Subcutaneous adipose tissue (tissue), 4 donors: Measurements from ENCODE around the gene SUGCT. TPM values are rescaled to one million over a fixed set of nuclear protein-coding genes. Genes with fewer than 3 reads are reported as not detected.

Experiments
- CTCF ChIP-seq: fragments of 450-650 bp; IDR thresholded peaks from one replicate; pipeline ENCODE4 v1.5.1; 2016; ENCODE audit warnings: low read depth, mild to moderate bottlenecking, control low read depth, antibody characterized with exemption, moderate library complexity
- total RNA-seq, 4 donors: library from RNA; depleted of rRNA; stranded (reverse); fragments of >200 nt; gene quantifications; one replicate each; pipeline ENCODE4 v1.1.0, GENCODE V29; 2016

SUGCT gene
- total RNA-seq, 4 donors from 2014 or later: 1.1 to 3.1 (median 1.8) TPM

- TF ChIP-seq CTCF: no peak
Measured at GRCh38 chr7:40772096-40772495, 637.3 kb downstream of the SUGCT start.

- no peak for TF ChIP-seq CTCF
Measured at GRCh38 chr7:40773656-40774055, 638.9 kb downstream of the SUGCT start.

- no peak for TF ChIP-seq CTCF
Measured at GRCh38 chr7:40775877-40776276, 641.1 kb downstream of the SUGCT start.

GRCh38 chr7:40777730-40778312 is 643.0 kb downstream of the SUGCT start:
- no peak for TF ChIP-seq CTCF

- TF ChIP-seq CTCF: no peak
Measured at GRCh38 chr7:40780460-40780859, 645.7 kb downstream of the SUGCT start.

- TF ChIP-seq CTCF: no peak
Measured at GRCh38 chr7:40782836-40783235, 648.0 kb downstream of the SUGCT start.

- no peak for TF ChIP-seq CTCF
Measured at GRCh38 chr7:40784176-40784575, 649.4 kb downstream of the SUGCT start.
